ENCODE results near the gene DNAJC22.

DNAJC22 gene

DNA sequence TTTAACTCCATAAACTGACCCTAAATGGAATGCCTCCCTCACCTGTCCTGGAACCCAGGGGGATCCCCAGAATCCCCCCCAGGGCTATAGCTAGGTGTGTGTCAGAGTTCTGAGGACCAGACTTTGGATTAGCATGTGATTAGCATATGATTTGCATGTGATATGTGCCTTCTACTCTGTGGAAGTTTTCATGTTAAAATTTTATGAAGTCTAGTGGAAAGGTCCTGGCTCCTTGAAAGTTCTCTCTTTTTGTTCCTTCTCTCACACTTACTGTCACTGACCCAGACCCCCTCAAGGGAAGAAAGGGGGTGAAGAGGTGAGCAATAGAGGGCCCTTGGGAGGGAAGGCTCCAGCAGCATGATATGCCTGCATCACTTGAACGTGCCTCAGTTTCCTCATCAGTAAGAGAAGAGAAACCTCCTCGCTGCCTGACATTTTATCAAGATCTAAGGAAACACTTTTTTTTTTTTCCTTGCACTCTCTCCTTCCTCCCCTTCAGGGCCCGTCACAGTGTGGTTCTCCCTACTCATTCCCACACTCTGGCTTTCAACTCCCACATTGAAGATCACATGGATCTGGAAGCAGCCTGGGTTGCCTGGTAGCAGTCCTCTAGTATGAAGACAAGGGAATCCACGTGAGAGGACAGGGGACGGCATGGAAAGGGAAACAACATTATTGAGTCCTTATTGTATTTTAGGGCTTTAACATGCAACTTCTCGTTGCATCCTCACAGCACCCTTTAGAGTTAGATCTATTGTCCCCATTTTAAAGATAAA, 6.4 kb upstream of the DNAJC22 start:
- H3K27ac ChIP-seq (ENCODE audit: low read depth, low read length): no peak overlapping the region
- no peaks in the 10 kb centered on the region for H4K20me1 ChIP-seq (ENCODE audit: low read depth, low read length)
- no peak overlapping the region for H3K4me2 ChIP-seq (ENCODE audit: low read depth, low read length, poor library complexity, severe bottlenecking)
- TF ChIP-seq CTCF (IDR thresholded peaks at IDR 0.05; ENCODE audit: insufficient read depth, low read length, poor library complexity, severe bottlenecking) (no peak), EZH2phosphoT487 (conservative IDR thresholded peaks at IDR 0.05; ENCODE audit: low read length) (no peak)
- no peak overlapping the region for H3K9ac ChIP-seq (ENCODE audit: low read length)
- no peaks in the 10 kb centered on the region for H3K9me3 ChIP-seq (ENCODE audit: insufficient read depth, low read length)
- no peaks in the 10 kb centered on the region; the same call in 1 of the 2 replicates for H3F3A ChIP-seq (ENCODE audit: insufficient read depth)
- no peak overlapping the region for H2AFZ ChIP-seq (ENCODE audit: low read depth, low read length, severe bottlenecking)
- no peaks in the 10 kb centered on the region for H3K27me3 ChIP-seq (ENCODE audit: low read length)
- H3K36me3 ChIP-seq (ENCODE audit: low read length): no peaks in the 10 kb centered on the region
- H3K9me2 ChIP-seq (replicated peaks; ENCODE audit: insufficient read depth, low read length): no peaks in the 10 kb centered on the region
- H3K4me3 ChIP-seq (ENCODE audit: insufficient read depth, low read length, poor library complexity, severe bottlenecking): no peak overlapping the region
- no peaks in the 10 kb centered on the region for H3K79me2 ChIP-seq (ENCODE audit: insufficient read depth, low read length)

DNA sequence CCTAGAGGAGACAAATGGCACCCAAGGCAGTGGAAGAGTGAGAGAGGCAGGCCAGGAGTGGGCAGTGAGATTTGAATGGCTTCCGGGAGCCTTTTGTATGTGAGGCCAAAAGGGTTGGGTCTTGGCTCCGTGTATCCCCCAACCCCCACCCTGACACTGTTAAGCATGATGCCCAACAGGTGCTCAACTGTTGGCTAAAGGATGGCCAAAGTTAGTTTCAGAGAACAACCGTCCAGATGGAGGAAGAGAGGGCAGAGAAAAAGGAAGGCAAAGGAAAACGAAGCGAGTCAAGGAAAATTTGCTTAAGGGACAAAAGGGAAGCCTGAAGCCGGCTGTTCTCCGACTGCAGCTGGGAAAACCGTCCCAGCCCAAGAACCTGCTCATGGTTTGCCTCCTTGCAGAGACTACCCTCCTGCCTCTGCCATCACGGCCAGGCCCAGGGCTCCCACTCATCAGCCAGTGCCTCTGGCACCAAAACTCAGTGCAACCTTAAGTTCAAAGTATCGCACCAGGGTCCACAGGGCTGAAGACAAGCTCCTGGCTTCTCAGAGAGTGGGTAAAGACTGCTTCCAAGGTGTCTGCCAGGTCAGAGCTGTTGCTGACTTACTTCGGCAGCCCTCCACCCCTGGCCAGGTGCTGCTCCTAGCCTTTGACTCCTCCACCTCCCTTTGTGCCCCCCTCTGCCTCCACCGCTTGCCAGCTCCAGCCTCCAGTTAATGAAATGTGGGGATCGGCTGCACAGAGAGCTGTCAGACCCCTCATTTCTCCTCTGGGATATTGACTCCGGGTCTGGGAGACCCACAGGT, 5.5 kb upstream of the DNAJC22 start:
- H3K9ac ChIP-seq (ENCODE audit: low read length): no peak overlapping the region
- no peaks in the 10 kb centered on the region for H3K27me3 ChIP-seq (ENCODE audit: low read length)
- no peaks in the 10 kb centered on the region for H4K20me1 ChIP-seq (ENCODE audit: low read depth, low read length)
- no peak overlapping the region for H3K27ac ChIP-seq (ENCODE audit: low read depth, low read length)
- no peaks in the 10 kb centered on the region for H3K9me2 ChIP-seq (replicated peaks; ENCODE audit: insufficient read depth, low read length)
- no peak overlapping the region for H2AFZ ChIP-seq (ENCODE audit: low read depth, low read length, severe bottlenecking)
- no peaks in the 10 kb centered on the region; the same call in 1 of the 2 replicates for H3F3A ChIP-seq (ENCODE audit: insufficient read depth)
- no peaks in the 10 kb centered on the region for H3K79me2 ChIP-seq (ENCODE audit: insufficient read depth, low read length)
- H3K4me2 ChIP-seq (ENCODE audit: low read depth, low read length, poor library complexity, severe bottlenecking): no peak overlapping the region
- H3K36me3 ChIP-seq (ENCODE audit: low read length): no peaks in the 10 kb centered on the region
- TF ChIP-seq CTCF (IDR thresholded peaks at IDR 0.05; ENCODE audit: insufficient read depth, low read length, poor library complexity, severe bottlenecking) (no peak), EZH2phosphoT487 (conservative IDR thresholded peaks at IDR 0.05; ENCODE audit: low read length) (no peak)
- no peak overlapping the region for H3K4me3 ChIP-seq (ENCODE audit: insufficient read depth, low read length, poor library complexity, severe bottlenecking)
- no peaks in the 10 kb centered on the region for H3K9me3 ChIP-seq (ENCODE audit: insufficient read depth, low read length)

DNA sequence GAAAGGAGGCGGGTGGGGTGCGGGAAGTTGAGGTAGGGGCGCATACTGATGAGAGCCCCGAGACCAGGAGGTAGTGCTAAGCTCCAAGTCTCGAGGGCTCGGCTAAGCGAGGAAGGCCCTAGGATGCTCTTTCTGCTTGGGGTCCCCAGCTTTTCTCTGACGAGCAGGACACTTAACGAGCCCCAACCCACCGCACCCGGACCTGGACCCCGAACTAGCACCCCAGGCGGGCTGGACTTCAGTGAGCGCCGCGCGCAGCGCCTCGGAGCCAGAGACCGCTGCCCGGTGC, 5.0 kb upstream of the DNAJC22 start:
- Histone ChIP-seq H4K20me1 (ENCODE audit: low read depth, low read length) (no peaks in the 10 kb centered on the region), H3K27ac (ENCODE audit: low read depth, low read length) (no peak overlapping the region), H3K4me2 (ENCODE audit: low read depth, low read length, poor library complexity, severe bottlenecking) (no peak overlapping the region), H3K9ac (ENCODE audit: low read length) (no peak overlapping the region), H3K9me2 (replicated peaks; ENCODE audit: insufficient read depth, low read length) (no peaks in the 10 kb centered on the region), H3K27me3 (ENCODE audit: low read length) (no peaks in the 10 kb centered on the region), H3F3A (ENCODE audit: insufficient read depth) (no peaks in the 10 kb centered on the region; the same call in 1 of the 2 replicates), H3K79me2 (ENCODE audit: insufficient read depth, low read length) (no peaks in the 10 kb centered on the region), H2AFZ (ENCODE audit: low read depth, low read length, severe bottlenecking) (no peak overlapping the region), H3K4me3 (ENCODE audit: insufficient read depth, low read length, poor library complexity, severe bottlenecking) (no peak overlapping the region), H3K9me3 (ENCODE audit: insufficient read depth, low read length) (no peaks in the 10 kb centered on the region), H3K36me3 (ENCODE audit: low read length) (no peaks in the 10 kb centered on the region)
- TF ChIP-seq CTCF (IDR thresholded peaks at IDR 0.05; ENCODE audit: insufficient read depth, low read length, poor library complexity, severe bottlenecking): no peak
- no peak for TF ChIP-seq EZH2phosphoT487 (conservative IDR thresholded peaks at IDR 0.05; ENCODE audit: low read length)
